HL-60 (cell line): ENCODE measurements around the gene SZT2.

Experiments used
- DNase-seq, 2 experiments: peaks; one replicate each; pipeline ENCODE4 v3.0.0-alpha.2; 2010 to 2020; ENCODE audit warnings: low read depth in 1 of 2, low spot score in 1 of 2
- H3K27ac ChIP-seq: fragments of 250-450 bp; sonication (Bioruptor Pico); replicated peaks from 2 replicates; pipeline ENCODE4 v1.5.1; 2020; ENCODE audit warnings: mild to moderate bottlenecking, moderate library complexity
- H3K27me3 ChIP-seq: fragments of 250-450 bp; sonication (Bioruptor Pico); 2 replicates; pipeline ENCODE4 v1.5.1; 2021; ENCODE audit warnings: mild to moderate bottlenecking, moderate library complexity; ENCODE audit not compliant: insufficient read depth, poor library complexity, severe bottlenecking
- H3K4me3 ChIP-seq: replicated peaks from 2 replicates; pipeline ENCODE4 v1.5.1; 2011; ENCODE audit warnings: mild to moderate bottlenecking, control low read depth, low read length; ENCODE audit not compliant: insufficient read depth
- CTCF ChIP-seq: IDR thresholded peaks from one replicate; pipeline ENCODE4 v1.5.1; 2011; ENCODE audit warnings: low read length, control low read depth, inconsistent platforms; ENCODE audit not compliant: insufficient read depth
- GABPA ChIP-seq: IDR thresholded peaks from 2 replicates; pipeline ENCODE4 v1.6.1; 2012; ENCODE audit warnings: low read depth
- POLR2AphosphoS5 ChIP-seq: IDR thresholded peaks from 2 replicates; pipeline ENCODE4 v1.6.1; 2012; ENCODE audit warnings: low read depth
- REST ChIP-seq: IDR thresholded peaks from 2 replicates; pipeline ENCODE4 v1.6.1; 2012; ENCODE audit warnings: low read depth; ENCODE audit not compliant: insufficient replicate concordance
- SPI1 ChIP-seq: IDR thresholded peaks from 2 replicates; pipeline ENCODE4 v1.6.1; 2012; ENCODE audit warnings: low read depth, mild to moderate bottlenecking, borderline replicate concordance

The SZT2 gene

GRCh38 chr1:43348809-43349593 is 40.7 kb upstream of the SZT2 start:
- Histone ChIP-seq H3K27ac (no peak overlapping the region), H3K4me3 (no peak overlapping the region)

GRCh38 chr1:43349594-43350306 is 39.9 kb upstream of the SZT2 start:
- no peak for DNase-seq
- Histone ChIP-seq H3K4me3 (no peak overlapping the region), H3K27ac (no peak overlapping the region), H3K27me3 (no peaks in the 10 kb centered on the region)
- TF ChIP-seq CTCF (no peak), POLR2AphosphoS5 (no peak), SPI1 (no peak), REST (no peak), GABPA (no peak)

More at GRCh38 chr1:43348809-43349593, 40.7 kb upstream of the SZT2 start:
- H3K27me3 ChIP-seq, result no peaks in the 10 kb centered on the region
- no peak for TF ChIP-seq POLR2AphosphoS5
- TF ChIP-seq GABPA, result no peak
- TF ChIP-seq REST, result no peak
- TF ChIP-seq CTCF, result no peak
- TF ChIP-seq SPI1, result no peak
- no peak for DNase-seq

GRCh38 chr1:43350976-43351375 is 38.7 kb upstream of the SZT2 start:
- DNase-seq, result no peak
- Histone ChIP-seq H3K27me3 (no peaks in the 10 kb centered on the region), H3K4me3 (no peak overlapping the region), H3K27ac (no peak overlapping the region)
- TF ChIP-seq GABPA (no peak), SPI1 (no peak), POLR2AphosphoS5 (no peak), CTCF (no peak), REST (no peak)
